ENCODE data around the gene CACNB2.

CACNB2 gene

DNA sequence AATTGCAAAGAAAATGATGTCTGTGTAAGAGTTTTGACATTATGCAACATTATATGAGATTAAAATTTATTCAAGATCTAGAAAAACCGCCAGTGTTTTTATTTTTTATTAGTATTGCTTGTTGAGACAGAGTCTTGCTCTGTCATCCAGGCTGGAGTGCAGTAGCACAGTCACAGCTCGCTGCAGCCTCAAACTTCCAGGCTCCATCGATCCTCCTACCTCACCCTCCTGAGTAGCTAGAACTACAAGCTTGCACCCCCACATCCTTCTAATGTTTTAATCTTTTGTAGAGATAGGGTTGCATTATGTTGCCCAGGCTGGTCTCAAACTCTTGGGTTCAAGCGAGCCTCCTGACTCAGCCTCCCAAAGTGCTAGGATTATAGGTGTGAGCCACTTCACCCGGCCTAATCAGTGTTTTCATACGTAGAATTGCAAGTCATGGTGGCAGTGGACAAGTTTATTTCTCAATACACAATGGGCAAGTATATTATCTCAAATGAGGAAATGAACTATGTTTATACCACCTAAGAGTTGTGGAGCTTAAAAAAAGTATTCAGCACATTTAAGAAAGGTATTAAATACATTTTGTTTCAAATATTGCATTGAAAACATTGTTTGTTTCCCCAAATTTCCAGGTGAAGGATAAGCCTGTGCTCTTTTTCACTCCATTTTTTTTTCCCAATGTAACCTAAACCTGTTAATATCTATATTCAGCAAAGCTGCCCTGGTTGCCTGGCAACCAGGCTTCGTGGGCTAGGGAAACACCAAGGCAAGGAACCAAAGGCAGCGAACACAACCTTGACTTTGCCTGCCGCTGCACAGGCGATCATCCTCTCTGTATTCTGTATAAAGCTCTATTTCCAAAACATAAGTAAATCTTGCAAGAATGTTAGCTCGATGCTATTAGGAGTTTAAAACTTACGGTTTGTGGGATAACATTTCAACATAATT is 163.9 kb downstream of the CACNB2 start:
- no peak for DNase-seq

- DNase-seq = no peak
These were observed 165.8 kb downstream of the CACNB2 start for GRCh38 chr10:18306031-18306430.

GRCh38 chr10:18308600-18308999 is 168.4 kb downstream of the CACNB2 start:
- DNase-seq = no peak

- DNase-seq = no peak
These were observed 170.5 kb downstream of the CACNB2 start for GRCh38 chr10:18310761-18311160.

- no peak for DNase-seq
These were observed 172.3 kb downstream of the CACNB2 start for GRCh38 chr10:18312374-18313139.

DNA sequence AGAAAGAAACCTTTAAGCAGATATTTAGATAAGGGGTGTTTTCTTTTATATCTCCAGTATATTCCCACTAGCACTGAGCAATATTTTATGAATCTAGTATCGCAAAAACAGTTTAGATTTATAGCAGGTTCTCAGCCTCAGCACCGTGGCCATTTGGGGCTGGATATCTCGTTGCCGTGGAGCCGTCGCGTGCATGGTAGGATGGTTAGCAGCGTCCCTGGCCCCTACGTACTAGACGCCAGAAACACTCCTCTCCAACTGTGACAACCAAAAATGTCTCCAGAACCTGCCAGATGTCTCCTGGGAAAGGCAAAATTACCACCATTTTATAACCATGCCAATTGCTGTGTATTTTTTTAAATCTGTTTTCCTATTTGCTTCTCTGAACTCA is 172.9 kb downstream of the CACNB2 start:
- DNase-seq = no peak

- DNase-seq = no peak
These were observed 173.4 kb downstream of the CACNB2 start for GRCh38 chr10:18313626-18314025.

DNA sequence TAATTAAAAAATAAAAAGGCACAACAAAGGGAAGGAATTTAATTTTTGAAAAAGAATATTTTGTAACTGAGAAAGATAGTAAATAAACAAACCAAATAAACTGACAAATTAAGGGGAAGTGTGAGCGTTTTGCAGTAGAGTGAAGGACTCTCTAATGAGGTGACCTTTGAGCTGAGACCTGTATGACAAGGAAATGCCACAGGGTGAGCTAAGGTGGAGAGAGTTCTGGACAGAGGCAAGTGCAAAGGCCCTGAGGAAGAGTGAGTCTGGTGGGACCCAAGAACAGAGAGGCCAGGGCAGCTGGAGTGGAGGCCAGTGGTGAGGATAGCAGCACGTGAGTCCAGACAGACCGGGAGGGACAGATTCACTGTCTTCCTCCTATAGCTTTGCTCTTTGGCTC is 179.4 kb downstream of the CACNB2 start:
- no peak for DNase-seq

GRCh38 chr10:18321371-18321770 is 181.1 kb downstream of the CACNB2 start:
- no peak for DNase-seq

GRCh38 chr10:18323916-18324315 is 183.7 kb downstream of the CACNB2 start:
- no peak for DNase-seq

GRCh38 chr10:18325410-18325809 is 185.2 kb downstream of the CACNB2 start:
- DNase-seq = no peak

DNA sequence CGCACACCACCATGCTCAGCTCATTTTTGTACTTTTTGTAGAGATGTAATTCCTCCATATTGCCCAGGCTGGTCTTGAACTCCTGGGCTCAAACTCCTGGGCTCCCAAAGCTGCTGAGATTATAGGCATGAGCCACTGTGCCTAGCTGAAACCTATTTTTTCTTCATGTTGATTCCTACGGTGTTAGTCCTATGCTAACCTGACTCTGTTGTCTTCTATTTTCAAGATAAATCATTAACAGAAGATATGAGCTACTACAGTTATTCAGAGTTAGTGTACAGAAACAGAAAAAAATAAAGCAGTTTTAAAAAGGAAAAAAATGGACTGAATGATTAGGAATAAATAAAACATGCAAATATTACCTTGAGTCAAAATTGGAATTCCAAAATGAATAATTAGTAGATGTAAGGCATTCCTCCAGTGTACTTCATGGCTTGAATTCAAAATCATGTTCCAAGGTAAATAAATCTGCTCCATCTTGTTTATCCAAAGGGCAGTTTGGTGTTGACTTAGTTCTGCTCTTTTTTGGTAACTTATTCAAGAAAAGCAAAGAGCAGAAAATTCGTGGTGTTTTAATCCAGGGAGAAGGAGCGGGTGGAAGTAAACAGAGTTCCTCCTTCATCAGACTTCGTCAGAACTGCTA is 185.8 kb downstream of the CACNB2 start:
- no peak for DNase-seq

- no peak for DNase-seq
These were observed 188.7 kb downstream of the CACNB2 start for GRCh38 chr10:18328941-18329340.

GRCh38 chr10:18332048-18332447 is 191.8 kb downstream of the CACNB2 start:
- no peak for DNase-seq

- no peak for DNase-seq
These were observed 192.3 kb downstream of the CACNB2 start for GRCh38 chr10:18332484-18332883.

DNA sequence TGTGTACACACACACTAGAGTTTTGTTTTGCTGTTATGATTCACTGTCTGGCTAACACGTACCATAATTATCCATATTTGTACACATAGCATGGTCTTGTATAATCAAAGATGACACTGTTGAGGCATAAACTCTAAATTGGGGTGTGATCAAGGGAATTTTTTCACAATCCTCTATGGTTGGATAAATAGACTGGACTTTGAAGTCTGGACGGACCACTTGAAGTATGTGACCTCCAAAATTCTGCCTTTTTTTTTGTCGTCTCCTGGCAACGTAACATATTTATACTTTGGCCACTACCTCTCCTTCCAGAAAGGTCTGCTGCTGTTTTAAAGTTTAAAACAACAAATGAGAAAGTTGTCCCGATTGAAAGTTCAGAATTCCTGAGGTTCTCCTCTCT is 193.4 kb downstream of the CACNB2 start:
- DNase-seq = no peak

- no peak for DNase-seq
These were observed 194.1 kb downstream of the CACNB2 start for GRCh38 chr10:18334116-18334867.

GRCh38 chr10:18340496-18341051 is 200.3 kb downstream of the CACNB2 start:
- DNase-seq = no peak

DNA sequence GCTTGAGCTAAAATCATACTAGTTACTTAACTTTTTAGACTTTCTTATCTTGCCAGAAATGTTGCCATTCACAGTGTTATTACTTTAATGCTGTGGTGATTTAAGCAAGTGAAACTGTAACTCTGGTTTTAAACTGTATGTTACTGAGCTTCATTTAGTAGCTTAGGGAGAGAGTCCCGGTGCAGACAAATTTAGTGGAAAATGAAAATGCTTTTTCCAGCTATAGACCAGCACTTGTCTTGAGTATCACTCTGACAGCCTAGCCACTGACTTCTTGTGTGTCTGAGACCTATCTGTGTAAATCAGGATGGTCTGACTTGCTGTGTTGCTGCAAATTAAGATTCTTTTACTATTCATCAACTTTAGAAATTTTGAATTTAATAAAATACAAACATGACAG is 200.8 kb downstream of the CACNB2 start:
- no peak for DNase-seq

DNA sequence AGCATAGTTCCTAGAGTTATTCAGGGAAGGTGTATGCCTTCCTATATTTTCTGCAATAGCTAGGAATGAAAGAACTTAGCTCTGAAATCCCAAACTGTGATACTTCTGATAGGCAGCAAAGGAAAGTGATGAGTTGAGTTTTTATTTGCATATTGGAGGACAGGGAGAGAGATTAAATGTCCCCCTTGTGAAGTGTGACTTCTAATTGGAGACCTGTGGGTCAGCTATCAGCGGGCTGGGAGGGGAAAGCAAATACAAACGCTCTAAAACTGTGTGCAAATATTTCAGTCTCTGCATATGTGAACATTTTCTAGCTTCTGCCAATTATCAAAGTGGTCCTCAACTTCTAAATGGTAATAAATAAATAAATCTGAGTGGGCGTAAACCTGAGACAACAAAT is 203.3 kb downstream of the CACNB2 start:
- DNase-seq = no peak

GRCh38 chr10:18345308-18345707 is 205.1 kb downstream of the CACNB2 start:
- DNase-seq = no peak

DNA sequence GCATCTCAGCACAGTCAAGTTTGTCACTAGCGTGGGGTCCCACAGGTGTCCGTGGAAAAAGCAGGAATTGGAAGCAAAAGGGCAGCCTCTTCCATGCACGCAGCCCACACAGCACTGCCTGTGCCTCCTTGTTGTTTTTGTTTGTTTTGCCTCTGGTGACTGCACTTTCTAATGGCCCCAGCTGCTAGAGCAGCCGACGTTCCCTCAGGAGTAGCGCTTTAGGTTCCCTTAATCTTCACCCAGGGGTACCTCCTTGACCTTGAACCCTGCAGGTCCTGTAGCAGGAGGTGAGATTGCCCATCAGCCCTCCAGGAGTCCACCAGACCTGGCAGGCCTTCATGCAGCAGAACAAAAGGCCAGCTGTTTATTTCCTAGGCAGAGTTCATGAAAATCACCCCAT is 210.1 kb downstream of the CACNB2 start:
- DNase-seq = no peak

DNA sequence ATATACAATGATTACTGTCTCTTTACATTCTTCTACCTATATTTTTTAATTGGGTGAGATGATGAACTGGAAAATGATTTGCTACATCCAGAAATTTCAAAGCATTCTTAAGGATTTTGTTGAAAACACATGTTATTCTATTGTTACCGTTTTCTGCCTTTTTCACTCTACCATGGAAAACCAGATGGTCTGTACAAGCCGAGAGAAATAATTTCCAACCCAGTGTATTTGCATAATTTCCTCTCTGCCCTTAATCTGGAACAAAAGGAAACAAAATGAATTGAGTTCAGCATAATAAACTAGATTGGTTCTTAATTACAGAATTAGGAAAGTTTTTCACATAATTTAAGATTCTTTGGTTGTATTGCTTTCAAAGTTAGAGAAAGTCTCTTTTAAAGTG is 211.2 kb downstream of the CACNB2 start:
- DNase-seq = no peak

All from COR-L47 (cell line).